ENCODE results near the gene OLFM4. TPM values are rescaled to one million over a fixed set of nuclear protein-coding genes. Genes with fewer than 3 reads are reported as not detected.

Gene OLFM4
- polyA plus RNA-seq, 1 donor: 80.0 TPM

DNA sequence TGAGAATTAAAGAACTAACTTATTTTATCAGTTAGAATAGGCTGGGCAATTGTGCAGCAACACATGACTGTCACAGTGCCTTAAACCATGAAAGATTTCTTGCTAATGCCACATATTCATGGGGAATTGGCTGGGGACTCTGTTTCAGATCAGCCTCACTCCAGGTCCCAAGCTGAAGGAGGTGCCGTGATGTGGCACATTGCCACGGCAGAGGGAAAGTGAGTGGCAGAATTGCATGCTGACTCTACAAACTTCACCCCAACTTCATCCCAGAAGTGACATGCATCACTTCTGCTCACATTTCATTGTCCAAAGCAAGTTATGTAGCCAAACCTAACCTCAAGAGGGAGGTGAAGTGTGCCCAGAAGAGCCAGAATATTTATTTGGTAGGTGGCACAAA, 37.8 kb downstream of the OLFM4 start:
- DNase-seq: no peak
- no peaks in the 10 kb centered on the region for H3K36me3 ChIP-seq (ENCODE audit: control insufficient read depth, insufficient read depth, low read length)
- H3K27ac ChIP-seq (ENCODE audit: low read length): no peak overlapping the region
- WGBS (ENCODE audit: insufficient coverage, low lambda C conversion rate): no CpG with 5 or more reads among the region's 2 CpGs
- no peaks in the 10 kb centered on the region for H3K27me3 ChIP-seq (ENCODE audit: control insufficient read depth, insufficient read depth, low read length)
- no peaks in the 10 kb centered on the region for H3K4me1 ChIP-seq (ENCODE audit: control insufficient read depth, insufficient read depth, low read length)
- no peak overlapping the region for H3K4me3 ChIP-seq (ENCODE audit: low read length)
- H3K9me3 ChIP-seq (ENCODE audit: control insufficient read depth, low read depth, low read length): no peaks in the 10 kb centered on the region

DNA sequence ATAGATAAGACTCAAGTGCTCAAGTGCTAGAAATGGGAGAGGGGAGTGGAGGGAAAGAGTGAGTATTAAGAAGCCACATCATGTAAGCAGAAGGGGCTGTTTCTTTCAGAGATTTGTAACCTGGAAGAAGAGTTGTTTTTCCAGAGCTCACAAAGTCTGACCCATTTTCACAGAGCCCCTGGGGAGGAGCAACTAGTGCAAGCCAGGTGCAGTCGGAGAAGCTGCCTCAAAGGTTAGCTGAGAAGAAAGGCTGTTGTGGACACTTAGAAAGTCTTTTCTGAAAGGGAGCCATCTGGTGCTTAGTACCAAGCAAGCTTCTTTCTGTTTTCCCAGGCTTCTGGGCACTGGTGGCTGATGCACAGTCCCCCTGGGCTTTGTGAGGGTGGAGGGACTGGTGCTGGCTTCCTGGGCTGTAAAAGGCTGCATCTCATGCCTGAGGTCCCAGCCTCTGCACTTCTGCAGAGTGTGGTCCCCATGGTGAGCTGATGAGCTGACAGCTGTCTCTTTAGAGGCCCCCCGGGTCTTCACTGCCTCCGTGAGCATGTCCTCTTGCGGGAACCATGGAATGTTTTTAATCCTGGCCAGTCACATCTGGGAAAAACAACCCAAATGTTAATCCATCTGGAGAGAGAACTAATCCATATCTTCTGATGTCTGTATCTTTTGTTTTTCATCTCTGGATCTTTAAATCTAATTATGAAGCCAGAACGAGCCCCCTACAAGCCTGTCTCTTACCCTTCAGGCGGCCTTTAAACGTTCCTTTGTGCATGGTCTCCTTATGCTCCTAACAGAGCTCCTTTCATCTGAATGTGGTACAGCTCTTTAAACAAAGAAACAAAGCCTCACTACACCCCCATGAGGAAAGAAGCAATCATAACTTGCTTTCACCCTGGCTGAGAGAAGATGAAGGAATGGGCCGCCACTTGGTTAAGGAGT, 40.2 kb downstream of the OLFM4 start:
- DNase-seq: no peak
- WGBS (ENCODE audit: insufficient coverage, low lambda C conversion rate): 27% methylated on average over 2 of the region's 8 CpGs
- no peaks in the 10 kb centered on the region for H3K27me3 ChIP-seq (ENCODE audit: control insufficient read depth, insufficient read depth, low read length)

DNA sequence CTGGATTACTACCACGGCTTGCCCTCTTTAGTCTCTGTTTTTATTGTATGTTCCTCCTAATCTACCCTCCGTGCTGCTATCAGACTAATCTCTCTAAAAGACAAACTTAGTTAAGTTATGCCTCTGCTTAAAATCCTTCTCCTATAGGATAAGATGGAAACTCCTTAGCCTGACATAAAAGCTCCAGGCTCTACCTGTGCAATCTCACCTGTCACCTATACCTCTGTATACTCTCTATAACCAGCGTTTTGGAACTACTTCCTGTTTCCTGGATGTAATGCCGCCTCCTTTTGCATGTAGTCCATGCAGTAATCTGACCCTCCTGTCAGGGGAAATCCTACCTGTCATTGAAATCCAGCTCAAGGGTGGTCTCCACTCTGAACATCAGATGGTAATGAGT, 41.2 kb downstream of the OLFM4 start:
- 34% methylated on average over 2 of the region's 4 CpGs for WGBS (ENCODE audit: insufficient coverage, low lambda C conversion rate)
- Histone ChIP-seq H3K36me3 (ENCODE audit: control insufficient read depth, insufficient read depth, low read length) (no peaks in the 10 kb centered on the region), H3K27ac (ENCODE audit: low read length) (no peak overlapping the region), H3K4me3 (ENCODE audit: low read length) (no peak overlapping the region), H3K4me1 (ENCODE audit: control insufficient read depth, insufficient read depth, low read length) (no peaks in the 10 kb centered on the region), H3K27me3 (ENCODE audit: control insufficient read depth, insufficient read depth, low read length) (no peaks in the 10 kb centered on the region), H3K9me3 (ENCODE audit: control insufficient read depth, low read depth, low read length) (no peaks in the 10 kb centered on the region)
- no peak for DNase-seq

More for the DNA sequence above, 40.2 kb downstream of the OLFM4 start:
- Histone ChIP-seq H3K27ac (ENCODE audit: low read length) (no peak overlapping the region), H3K4me3 (ENCODE audit: low read length) (no peak overlapping the region), H3K36me3 (ENCODE audit: control insufficient read depth, insufficient read depth, low read length) (no peaks in the 10 kb centered on the region), H3K4me1 (ENCODE audit: control insufficient read depth, insufficient read depth, low read length) (no peaks in the 10 kb centered on the region), H3K9me3 (ENCODE audit: control insufficient read depth, low read depth, low read length) (no peaks in the 10 kb centered on the region)

DNA sequence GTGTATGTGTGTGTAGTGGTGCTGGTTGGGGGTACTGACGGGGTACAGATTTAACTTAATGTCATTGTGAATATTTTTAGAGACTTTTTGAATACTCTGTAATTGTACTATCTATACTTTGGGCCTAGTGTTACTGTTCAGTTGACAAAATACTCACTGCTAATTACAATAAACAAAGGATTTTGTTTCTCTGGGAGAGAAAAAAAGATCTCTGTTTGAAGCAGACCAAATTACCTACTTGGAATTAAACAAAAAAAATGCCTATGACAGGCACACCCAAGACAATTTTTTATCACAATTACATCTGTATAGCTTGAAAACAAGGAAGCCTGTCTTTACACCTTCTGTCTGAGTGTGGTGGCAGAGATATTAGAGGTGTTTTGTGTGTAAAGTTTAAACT, 45.1 kb downstream of the OLFM4 start:
- WGBS (ENCODE audit: insufficient coverage, low lambda C conversion rate): 80% methylated on average over 1 of the region's 1 CpG
- H3K9me3 ChIP-seq (ENCODE audit: control insufficient read depth, low read depth, low read length): no peaks in the 10 kb centered on the region

DNA sequence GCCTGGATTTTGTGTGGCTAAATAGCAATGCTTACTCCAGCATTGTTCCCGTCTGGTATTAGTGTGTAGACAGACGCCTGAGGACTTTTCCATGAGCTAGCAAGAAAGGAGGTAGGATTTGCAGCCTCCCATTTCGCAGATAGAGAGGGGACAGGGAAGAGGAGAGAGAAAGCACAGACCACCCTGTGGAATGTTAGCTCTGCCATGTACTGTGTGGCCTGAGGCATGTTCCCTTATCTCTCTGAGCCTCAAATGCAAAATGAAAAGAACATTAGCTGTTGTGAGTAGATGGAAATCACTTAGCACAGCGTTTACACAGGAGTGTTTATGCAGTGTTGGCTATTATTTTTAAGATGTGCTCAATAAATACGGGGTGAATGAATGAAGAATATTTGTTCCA, 45.5 kb downstream of the OLFM4 start:
- no peaks in the 10 kb centered on the region for H3K27me3 ChIP-seq (ENCODE audit: control insufficient read depth, insufficient read depth, low read length)
- H3K36me3 ChIP-seq (ENCODE audit: control insufficient read depth, insufficient read depth, low read length): no peaks in the 10 kb centered on the region
- H3K4me1 ChIP-seq (ENCODE audit: control insufficient read depth, insufficient read depth, low read length): no peaks in the 10 kb centered on the region
- DNase-seq: no peak
- no peak overlapping the region for H3K27ac ChIP-seq (ENCODE audit: low read length)
- H3K4me3 ChIP-seq (ENCODE audit: low read length): no peak overlapping the region
- WGBS (ENCODE audit: insufficient coverage, low lambda C conversion rate): 80% methylated on average over 1 of the region's 5 CpGs
- no peaks in the 10 kb centered on the region for H3K9me3 ChIP-seq (ENCODE audit: control insufficient read depth, low read depth, low read length)

More for the DNA sequence above, 45.1 kb downstream of the OLFM4 start:
- Histone ChIP-seq H3K36me3 (ENCODE audit: control insufficient read depth, insufficient read depth, low read length) (no peaks in the 10 kb centered on the region), H3K4me1 (ENCODE audit: control insufficient read depth, insufficient read depth, low read length) (no peaks in the 10 kb centered on the region), H3K27ac (ENCODE audit: low read length) (no peak overlapping the region), H3K4me3 (ENCODE audit: low read length) (no peak overlapping the region), H3K27me3 (ENCODE audit: control insufficient read depth, insufficient read depth, low read length) (no peaks in the 10 kb centered on the region)
- no peak for DNase-seq

DNA sequence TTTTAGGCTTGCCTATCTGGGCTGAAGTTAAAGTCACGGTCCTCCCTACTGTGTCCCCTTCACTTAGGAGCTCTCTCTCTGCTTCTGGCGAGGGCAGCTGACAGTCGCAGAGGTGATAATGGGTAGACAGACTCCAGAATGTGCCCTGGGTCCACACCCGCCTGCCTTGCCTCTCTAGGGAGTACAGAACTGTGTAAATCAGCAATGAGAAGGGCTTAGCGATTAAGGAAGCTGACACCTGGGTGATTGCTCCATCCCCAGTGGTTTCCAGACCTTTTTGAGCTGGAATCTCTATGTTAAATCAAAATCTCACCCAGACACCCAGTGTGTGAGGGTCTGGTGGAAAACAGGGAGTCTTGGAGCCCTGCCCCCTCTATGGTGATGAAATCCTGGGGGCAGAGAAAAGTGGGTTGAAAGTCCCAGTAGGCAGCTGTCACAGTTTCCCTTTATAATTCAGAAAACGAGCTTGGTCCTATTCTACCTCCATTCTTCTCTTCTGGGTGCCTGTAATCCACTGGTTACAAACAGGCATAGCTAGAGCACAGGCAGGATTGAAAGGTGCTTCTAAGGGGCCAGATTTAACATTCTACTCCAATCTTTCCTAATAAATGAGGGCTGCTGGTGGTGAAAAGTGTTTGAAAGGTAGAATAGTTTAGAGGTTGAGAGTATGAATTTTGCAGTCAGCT, 46.9 kb downstream of the OLFM4 start:
- no peaks in the 10 kb centered on the region for H3K9me3 ChIP-seq (ENCODE audit: control insufficient read depth, low read depth, low read length)
- H3K4me3 ChIP-seq (ENCODE audit: low read length): no peak overlapping the region
- no peaks in the 10 kb centered on the region for H3K27me3 ChIP-seq (ENCODE audit: control insufficient read depth, insufficient read depth, low read length)
- no CpG with 5 or more reads among the region's 6 CpGs for WGBS (ENCODE audit: insufficient coverage, low lambda C conversion rate)
- DNase-seq: no peak
- H3K36me3 ChIP-seq (ENCODE audit: control insufficient read depth, insufficient read depth, low read length): no peaks in the 10 kb centered on the region
- no peak overlapping the region for H3K27ac ChIP-seq (ENCODE audit: low read length)
- no peaks in the 10 kb centered on the region for H3K4me1 ChIP-seq (ENCODE audit: control insufficient read depth, insufficient read depth, low read length)

DNA sequence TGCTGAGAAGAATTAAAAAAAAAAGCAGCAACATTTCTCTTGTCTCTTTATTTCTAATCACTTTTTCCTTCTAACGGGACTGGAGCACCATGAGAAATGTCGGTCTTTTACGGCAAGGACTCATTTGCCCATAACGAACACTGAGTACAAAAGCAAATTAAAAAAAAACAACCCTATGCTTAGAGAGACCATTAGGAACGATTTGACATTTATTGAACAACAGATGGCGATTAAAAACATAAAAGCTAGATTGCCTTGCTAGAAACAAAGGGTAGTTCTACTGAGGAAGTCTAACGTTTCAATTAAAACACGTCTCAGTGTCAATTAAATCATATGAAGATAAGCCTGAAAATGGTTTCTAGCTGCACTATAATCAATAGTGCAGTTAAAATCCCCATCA, 51.1 kb downstream of the OLFM4 start:
- H3K27me3 ChIP-seq (ENCODE audit: control insufficient read depth, insufficient read depth, low read length): no peaks in the 10 kb centered on the region
- DNase-seq: no peak
- no peak overlapping the region for H3K4me3 ChIP-seq (ENCODE audit: low read length)
- H3K4me1 ChIP-seq (ENCODE audit: control insufficient read depth, insufficient read depth, low read length): no peaks in the 10 kb centered on the region
- H3K27ac ChIP-seq (ENCODE audit: low read length): no peak overlapping the region
- 89% methylated on average over 3 of the region's 8 CpGs for whole genome bisulfite sequencing (ENCODE audit: insufficient coverage, low lambda C conversion rate)
- no peaks in the 10 kb centered on the region for H3K36me3 ChIP-seq (ENCODE audit: control insufficient read depth, insufficient read depth, low read length)
- H3K9me3 ChIP-seq (ENCODE audit: control insufficient read depth, low read depth, low read length): no peaks in the 10 kb centered on the region

DNA sequence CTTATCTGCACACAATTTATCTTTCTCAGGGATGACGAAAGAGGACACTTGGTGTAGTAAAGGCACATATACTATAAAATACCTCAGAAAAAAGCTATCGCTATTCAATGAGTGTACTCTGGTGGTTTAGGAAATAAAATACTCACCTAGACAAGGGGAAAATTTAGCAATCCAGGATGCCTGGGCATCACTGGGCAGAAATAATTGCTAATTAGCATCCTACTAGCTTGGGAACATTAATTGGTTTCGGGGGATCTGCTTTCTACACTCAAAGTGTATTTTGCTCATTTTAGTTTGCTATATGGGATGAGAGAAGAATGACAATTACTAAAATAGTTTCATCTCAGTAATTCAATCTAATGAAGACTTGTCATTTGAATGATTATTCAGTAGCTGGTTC, 60.3 kb downstream of the OLFM4 start:
- WGBS (ENCODE audit: insufficient coverage, low lambda C conversion rate): 100% methylated on average over 1 of the region's 3 CpGs
- Histone ChIP-seq H3K36me3 (ENCODE audit: control insufficient read depth, insufficient read depth, low read length) (no peaks in the 10 kb centered on the region), H3K27me3 (ENCODE audit: control insufficient read depth, insufficient read depth, low read length) (no peaks in the 10 kb centered on the region), H3K9me3 (ENCODE audit: control insufficient read depth, low read depth, low read length) (no peaks in the 10 kb centered on the region), H3K4me1 (ENCODE audit: control insufficient read depth, insufficient read depth, low read length) (no peaks in the 10 kb centered on the region), H3K4me3 (ENCODE audit: low read length) (no peak overlapping the region), H3K27ac (ENCODE audit: low read length) (no peak overlapping the region)
- DNase-seq: no peak

DNA sequence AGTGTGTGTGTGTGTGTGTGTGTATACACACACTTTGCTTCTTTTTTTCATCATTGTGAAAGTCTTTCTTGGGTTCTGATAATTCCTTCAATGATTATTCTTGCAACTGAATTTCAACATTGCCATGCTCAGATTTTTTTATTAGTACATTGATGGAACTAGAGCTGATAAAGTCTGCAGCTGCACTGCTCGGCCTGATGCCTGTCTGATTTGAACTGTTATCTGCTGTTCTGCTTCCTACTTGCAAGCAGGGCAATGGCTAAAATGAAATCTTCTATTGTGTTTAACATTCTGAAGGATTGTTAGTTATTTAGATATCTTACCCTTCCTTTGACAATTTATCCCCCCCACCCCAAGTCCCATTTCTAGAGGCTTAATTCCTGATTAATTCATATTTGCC, 61.3 kb downstream of the OLFM4 start:
- WGBS (ENCODE audit: insufficient coverage, low lambda C conversion rate): 40% methylated on average over 1 of the region's 1 CpG
- Histone ChIP-seq H3K27me3 (ENCODE audit: control insufficient read depth, insufficient read depth, low read length) (no peaks in the 10 kb centered on the region), H3K4me1 (ENCODE audit: control insufficient read depth, insufficient read depth, low read length) (no peaks in the 10 kb centered on the region), H3K27ac (ENCODE audit: low read length) (no peak overlapping the region), H3K9me3 (ENCODE audit: control insufficient read depth, low read depth, low read length) (no peaks in the 10 kb centered on the region), H3K36me3 (ENCODE audit: control insufficient read depth, insufficient read depth, low read length) (no peaks in the 10 kb centered on the region), H3K4me3 (ENCODE audit: low read length) (no peak overlapping the region)
- no peak for DNase-seq

DNA sequence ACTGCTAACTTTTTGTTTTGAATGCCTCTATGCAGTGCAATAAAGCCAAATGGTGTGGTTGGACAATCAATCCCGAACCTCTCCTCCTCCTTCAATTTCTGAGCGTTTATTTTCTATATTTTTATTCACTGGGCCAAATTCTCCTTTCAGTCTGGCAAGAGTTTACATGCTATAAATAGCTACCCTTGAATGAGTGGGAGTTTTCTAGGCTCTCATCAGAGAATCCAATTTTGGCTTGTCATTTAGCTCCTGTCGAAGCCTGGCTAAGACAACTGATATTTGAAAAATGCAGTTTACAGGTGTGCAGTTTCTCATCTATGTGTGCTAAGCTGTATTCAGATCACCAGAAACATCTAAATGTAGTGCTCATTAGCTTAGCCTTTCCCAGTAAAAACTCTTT, 61.8 kb downstream of the OLFM4 start:
- DNase-seq: no peak
- 70% methylated on average over 2 of the region's 3 CpGs for WGBS (ENCODE audit: insufficient coverage, low lambda C conversion rate)
- no peaks in the 10 kb centered on the region for H3K9me3 ChIP-seq (ENCODE audit: control insufficient read depth, low read depth, low read length)
- H3K4me1 ChIP-seq (ENCODE audit: control insufficient read depth, insufficient read depth, low read length): no peaks in the 10 kb centered on the region
- no peaks in the 10 kb centered on the region for H3K36me3 ChIP-seq (ENCODE audit: control insufficient read depth, insufficient read depth, low read length)
- no peak overlapping the region for H3K27ac ChIP-seq (ENCODE audit: low read length)
- no peak overlapping the region for H3K4me3 ChIP-seq (ENCODE audit: low read length)
- H3K27me3 ChIP-seq (ENCODE audit: control insufficient read depth, insufficient read depth, low read length): no peaks in the 10 kb centered on the region
